ENCODE measurements around the gene B4GALT6. TPM values are rescaled to one million over a fixed set of nuclear protein-coding genes. Genes with fewer than 3 reads are reported as not detected.

The B4GALT6 gene
- polyA plus RNA-seq, 10 donors, result 10.1 to 15.2 (median 12.3) TPM

Other genes starting within 250 kb of the B4GALT6 start
- 1 to 10 TPM in 2 of 10 donors, under 1 TPM in 2, not detected in 6; 0.03 to 6.9 (median 3.4) TPM for gene DSG3, start 236.8 kb downstream of the B4GALT6 start, polyA plus RNA-seq (ENCODE audit: insufficient read length in 10 of 10)
- 10 to 100 TPM in 2 of 10 donors, 1 to 10 TPM in 8; 4.0 to 19.8 (median 5.5) TPM for gene DSG2, start 186.4 kb downstream of the B4GALT6 start, polyA plus RNA-seq (ENCODE audit: insufficient read length in 10 of 10)
- gene TTR, start 92.7 kb downstream of the B4GALT6 start, polyA plus RNA-seq (ENCODE audit: insufficient read length in 10 of 10), result 1 to 10 TPM in 1 of 10 donors, under 1 TPM in 2, not detected in 7; 0.67 to 1.8 (median 0.74) TPM
- gene SLC25A52, start 76.3 kb upstream of the B4GALT6 start, polyA plus RNA-seq (ENCODE audit: insufficient read length in 10 of 10), result under 1 TPM in 6 of 10 donors, not detected in 4; 0.17 to 0.42 (median 0.29) TPM

Data from muscle of back (tissue), 10 donors.